NK-92 (cell line): ENCODE measurements around the gene DPYD.

Experiments used
- DNase-seq: peaks from one replicate; lab custom pipeline; 2025; ENCODE audit not compliant: unreplicated experiment; lab: John Stamatoyannopoulos, UW

DPYD gene

DNA sequence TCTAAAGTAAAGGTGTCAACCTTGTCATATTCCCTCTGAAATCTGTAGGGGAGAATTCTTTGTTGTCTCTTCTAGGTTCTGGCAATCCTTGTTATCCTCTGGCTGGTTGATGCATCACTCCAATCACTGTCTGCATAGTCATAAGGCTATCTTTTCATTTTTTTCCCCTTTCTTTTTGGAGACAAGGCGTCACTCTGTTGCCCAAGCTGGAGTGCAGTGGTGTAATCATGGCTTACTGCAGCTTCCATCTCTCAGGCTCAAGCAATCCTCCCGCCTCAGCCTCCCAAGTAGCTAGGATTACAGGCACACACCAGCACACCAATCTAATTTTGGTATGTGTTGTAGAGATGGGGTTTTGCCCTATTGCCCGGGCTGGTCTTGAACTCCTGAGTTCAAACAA, 12.9 kb downstream of the DPYD start:
- DNase-seq, result no peak

- no peak for DNase-seq
These were observed 14.1 kb downstream of the DPYD start for GRCh38 chr1:97906567-97907241.

DNA sequence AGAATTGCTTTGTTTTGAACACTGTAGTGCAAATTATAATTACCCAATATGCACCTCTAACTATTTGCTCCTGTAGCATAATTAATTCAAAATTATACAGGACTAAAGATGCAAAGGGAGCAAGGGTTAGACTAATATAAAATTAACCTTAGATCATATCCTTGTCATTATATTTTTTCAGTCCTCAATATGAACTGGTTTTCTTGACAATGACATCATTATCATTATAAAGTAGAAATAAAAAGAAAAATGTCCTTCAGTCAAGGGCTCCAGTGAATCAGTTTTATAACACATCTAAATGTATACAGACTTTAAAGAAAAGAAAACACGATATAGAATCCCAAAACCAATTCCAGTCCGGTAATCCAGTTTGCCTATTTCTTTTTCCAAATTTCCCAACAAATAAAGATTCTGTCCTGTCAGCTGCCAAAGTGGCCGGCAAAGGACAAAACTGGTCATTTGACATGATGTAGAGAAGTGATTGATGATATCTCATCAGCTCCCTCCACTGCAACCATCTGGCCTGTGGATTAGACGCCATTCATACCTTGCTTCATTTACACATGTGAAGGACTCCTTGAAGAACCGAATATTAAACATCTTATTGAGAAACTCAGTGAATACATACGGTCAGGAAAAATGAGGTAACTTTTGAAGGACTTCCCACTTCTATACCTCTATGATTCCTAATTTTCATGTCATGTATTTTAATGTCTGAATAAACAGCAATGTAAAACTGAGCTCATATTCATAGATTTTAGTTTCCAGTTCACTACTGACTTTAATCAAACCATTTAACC, 15.5 kb downstream of the DPYD start:
- DNase-seq, result no peak

- no peak for DNase-seq
These were observed 16.3 kb downstream of the DPYD start for GRCh38 chr1:97904534-97904933.

DNA sequence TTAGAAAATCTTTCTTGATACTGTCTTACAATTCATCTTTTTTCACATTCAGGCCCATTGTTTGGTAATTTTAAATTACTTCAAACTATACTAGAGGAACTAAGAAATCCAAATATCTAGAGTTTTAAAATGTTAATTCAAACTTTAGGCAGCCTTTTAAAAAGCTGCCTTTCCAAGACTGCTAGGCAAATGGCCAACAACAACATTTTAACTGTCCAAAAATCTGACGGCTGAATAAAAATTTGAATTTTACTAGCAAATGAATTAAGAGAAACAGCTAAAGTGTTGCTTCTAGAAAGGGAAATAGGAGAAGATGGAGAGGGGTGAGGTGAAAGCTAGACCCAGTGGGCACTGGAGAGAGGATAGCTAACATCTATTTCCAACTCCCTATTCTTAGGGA, 17.2 kb downstream of the DPYD start:
- DNase-seq, result no peak

DNA sequence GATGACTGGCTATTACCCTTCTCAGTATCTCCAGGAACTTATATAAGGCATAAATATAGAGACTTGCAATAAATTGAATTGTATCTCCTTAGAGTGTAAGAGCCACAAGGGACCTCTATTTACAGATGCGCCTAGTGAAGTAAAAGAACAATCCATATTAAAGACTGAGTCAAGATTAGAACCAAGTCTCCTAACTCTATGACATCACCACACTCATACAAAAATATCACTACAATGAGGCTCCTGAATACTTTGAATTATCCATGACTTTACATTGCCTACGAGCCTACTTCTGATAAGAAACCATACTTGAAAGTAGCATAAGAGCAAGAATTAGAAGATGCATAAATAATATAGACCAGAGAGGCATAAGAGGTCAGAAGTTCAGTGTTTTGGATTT, 18.8 kb downstream of the DPYD start:
- DNase-seq, result no peak

GRCh38 chr1:97901017-97901658, 19.7 kb downstream of the DPYD start:
- no peak for DNase-seq

- no peak for DNase-seq
These were observed 21.9 kb downstream of the DPYD start for GRCh38 chr1:97898948-97899347.

GRCh38 chr1:97895278-97895677, 25.6 kb downstream of the DPYD start:
- DNase-seq, result no peak

DNA sequence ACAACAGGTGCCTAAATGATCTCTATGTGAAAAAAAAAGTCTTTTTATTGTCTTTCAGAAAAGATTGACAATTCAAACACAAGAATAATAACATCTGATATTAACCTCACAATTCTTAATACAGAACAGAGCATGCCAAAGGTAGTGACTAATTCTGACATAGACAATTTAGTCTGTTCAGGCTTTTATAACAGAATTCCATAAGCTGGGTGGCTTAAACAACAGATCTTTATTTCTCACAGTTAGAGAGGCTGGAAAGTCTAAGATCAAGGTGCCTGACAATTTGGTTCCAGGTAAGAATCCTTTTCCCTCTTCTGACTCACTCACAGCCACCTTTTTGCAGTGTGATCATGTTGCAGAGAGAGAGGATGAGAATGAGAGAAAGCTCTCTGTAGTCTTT, 27.0 kb downstream of the DPYD start:
- no peak for DNase-seq

DNA sequence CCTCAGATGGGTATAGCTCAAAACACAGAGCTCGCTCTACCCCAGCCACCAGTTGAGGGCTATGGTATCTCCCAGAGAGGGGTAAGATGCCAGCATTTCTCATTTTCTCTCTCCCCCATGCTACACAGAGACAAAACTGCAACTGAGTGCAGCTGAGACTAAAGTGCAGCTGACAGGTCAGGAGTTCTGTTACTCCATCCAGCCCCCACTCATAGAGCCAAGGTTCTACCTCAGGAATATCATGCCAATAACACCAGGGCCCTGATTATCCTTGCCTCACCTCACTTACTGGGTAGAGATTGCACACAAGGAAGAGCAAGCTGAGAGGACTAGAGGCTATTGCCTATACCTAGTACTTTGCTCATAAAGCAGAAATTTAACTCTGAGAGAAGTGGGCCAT, 34.6 kb downstream of the DPYD start:
- DNase-seq, result no peak

DNA sequence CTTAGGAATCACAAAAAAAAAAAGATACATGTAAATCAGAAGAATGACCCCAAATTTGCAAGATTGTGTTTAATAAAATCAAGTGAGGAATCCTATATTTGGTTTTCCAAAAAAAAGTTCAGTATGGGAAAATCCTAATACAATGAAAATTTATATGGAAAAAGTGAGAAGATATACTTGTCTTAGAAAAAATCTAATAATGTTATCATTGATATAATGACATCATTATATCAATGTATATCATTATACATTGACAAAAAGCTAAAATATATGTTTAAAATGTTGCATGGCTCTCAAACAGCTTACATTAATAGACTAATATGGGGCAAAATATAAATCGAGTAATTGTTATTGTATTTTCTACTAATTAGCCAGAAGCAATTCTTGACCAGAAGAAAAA, 37.0 kb downstream of the DPYD start:
- DNase-seq, result no peak

- DNase-seq, result no peak
These were observed 43.5 kb downstream of the DPYD start for GRCh38 chr1:97877307-97877706.

- DNase-seq, result no peak
These were observed 44.8 kb downstream of the DPYD start for GRCh38 chr1:97875996-97876395.

GRCh38 chr1:97870589-97870988, 50.2 kb downstream of the DPYD start:
- no peak for DNase-seq

- DNase-seq, result no peak
These were observed 51.4 kb downstream of the DPYD start for GRCh38 chr1:97869441-97869840.

DNA sequence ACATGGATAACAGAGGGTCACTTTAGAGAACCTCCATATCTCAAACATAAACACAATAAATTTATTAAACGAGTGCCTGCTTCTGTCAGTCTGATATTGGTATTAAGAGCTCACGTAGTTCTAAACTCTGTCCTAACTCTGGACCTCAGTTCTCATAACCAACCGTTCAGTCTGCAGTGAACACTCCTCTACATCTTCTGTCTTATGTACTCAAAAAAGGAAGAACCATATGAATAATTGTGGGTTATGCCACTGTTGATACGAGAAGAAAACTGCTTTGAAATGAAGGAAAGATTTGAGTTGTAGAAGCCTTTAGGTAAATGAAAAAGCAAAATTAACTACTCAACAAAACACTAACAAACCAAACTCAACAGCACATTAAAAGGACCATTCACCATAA, 53.7 kb downstream of the DPYD start:
- no peak for DNase-seq

DNA sequence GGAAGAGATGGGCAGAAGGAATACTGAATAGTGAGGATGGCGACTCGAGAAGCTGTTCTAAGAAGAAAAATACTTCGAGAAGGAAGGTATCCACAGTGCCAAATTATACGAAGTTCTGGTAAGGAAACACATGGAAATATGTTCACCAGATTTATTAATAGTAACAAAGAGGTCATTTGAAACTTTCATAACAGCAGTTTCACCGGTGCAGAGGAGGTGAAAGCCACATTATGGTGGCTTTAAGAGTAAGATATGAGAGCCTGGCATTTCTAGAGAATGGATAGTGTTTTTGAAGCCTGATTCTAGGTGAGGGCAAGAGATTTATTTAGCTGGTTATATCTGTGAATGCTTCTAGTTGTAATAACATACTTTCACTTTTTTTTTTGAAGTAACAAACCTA, 56.2 kb downstream of the DPYD start:
- DNase-seq, result no peak

GRCh38 chr1:97853221-97853620, 67.6 kb downstream of the DPYD start:
- DNase-seq, result no peak

DNA sequence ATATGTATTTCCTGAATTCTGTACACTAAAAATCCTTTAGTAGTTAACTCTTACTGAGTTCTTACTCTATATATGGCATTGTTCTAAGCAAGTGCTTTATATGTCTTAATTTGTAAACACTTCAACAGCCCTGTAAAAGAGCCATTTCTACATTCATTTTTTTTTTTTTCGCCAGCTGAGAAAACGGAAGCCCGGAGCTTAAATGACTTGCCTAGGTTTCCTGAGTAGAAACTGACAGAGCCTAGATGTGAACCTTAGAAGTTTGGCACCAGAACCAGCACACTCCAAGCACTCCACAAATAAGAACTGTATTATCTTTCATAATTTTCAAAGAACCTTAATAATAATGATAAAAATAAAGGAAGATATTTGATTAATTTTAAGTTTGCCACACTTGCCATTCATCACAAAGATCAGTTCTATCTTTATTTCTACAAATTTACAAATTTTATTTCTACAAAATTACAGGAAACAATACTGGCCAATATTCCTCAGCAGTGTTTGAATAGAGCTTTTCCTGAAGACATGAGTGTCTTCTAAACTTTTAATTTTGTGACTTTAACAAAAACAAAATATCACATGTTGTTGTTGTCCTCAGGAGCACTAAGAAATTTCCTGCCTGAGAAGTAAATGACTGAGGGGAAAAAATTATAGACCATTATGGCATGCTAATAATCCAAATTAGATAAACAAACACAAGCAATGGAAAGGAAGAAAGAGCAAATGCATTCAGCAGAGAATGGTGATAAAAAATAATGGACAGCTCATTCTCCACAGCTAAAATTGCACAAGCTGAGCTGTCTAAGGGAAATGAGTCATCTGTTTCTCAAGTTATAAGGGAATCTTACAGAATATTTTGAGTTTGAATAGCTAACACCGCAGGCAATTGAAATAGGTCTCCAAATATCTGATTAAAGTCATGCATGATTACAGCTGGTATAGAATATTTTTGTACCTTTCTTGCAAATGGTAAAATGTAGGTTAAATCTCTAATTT, 71.2 kb downstream of the DPYD start:
- no peak for DNase-seq

- DNase-seq, result no peak
These were observed 75.0 kb downstream of the DPYD start for GRCh38 chr1:97845805-97846204.
